ENCODE results near the gene KLC3.

KLC3 gene

GRCh38 chr19:45340232-45340898 is at the start of gene KLC3:
TSS of gene KLC3 (plus strand) at chr19:45340750. CDS start at chr19:45345542, 4,792 bp downstream.
- no peak within 1 kb of the TSS for H3K4me3 ChIP-seq (ENCODE audit: control insufficient read depth, low read depth, low read length)
- no peak for DNase-seq (ENCODE audit: low read depth)

GRCh38 chr19:45291834-45292233 is 48.7 kb upstream of the KLC3 start:
- no peak for TF ChIP-seq CTCF (conservative IDR thresholded peaks at IDR 0.05; ENCODE audit: control insufficient read depth, insufficient read depth, low read depth, low read length)
- DNase-seq (ENCODE audit: low read depth), result no peak
- no peak overlapping the region for H3K4me3 ChIP-seq (ENCODE audit: control insufficient read depth, low read depth, low read length)

More at GRCh38 chr19:45340232-45340898, at the start of gene KLC3:
- no peak for TF ChIP-seq CTCF (conservative IDR thresholded peaks at IDR 0.05; ENCODE audit: control insufficient read depth, insufficient read depth, low read depth, low read length)

- no peak for TF ChIP-seq CTCF (conservative IDR thresholded peaks at IDR 0.05; ENCODE audit: control insufficient read depth, insufficient read depth, low read depth, low read length)
- no peak overlapping the region for H3K4me3 ChIP-seq (ENCODE audit: control insufficient read depth, low read depth, low read length)
- no peak for DNase-seq (ENCODE audit: low read depth)
Observed at GRCh38 chr19:45293682-45294081, 46.9 kb upstream of the KLC3 start.

GRCh38 chr19:45294291-45295029 is 46.1 kb upstream of the KLC3 start:
- H3K4me3 ChIP-seq (ENCODE audit: control insufficient read depth, low read depth, low read length), result no peak overlapping the region
- TF ChIP-seq CTCF (conservative IDR thresholded peaks at IDR 0.05; ENCODE audit: control insufficient read depth, insufficient read depth, low read depth, low read length), result no peak
- DNase-seq (ENCODE audit: low read depth), result peak; percentile 12

- no peak for DNase-seq (ENCODE audit: low read depth)
- H3K4me3 ChIP-seq (ENCODE audit: control insufficient read depth, low read depth, low read length), result no peak overlapping the region
- no peak for TF ChIP-seq CTCF (conservative IDR thresholded peaks at IDR 0.05; ENCODE audit: control insufficient read depth, insufficient read depth, low read depth, low read length)
Observed at GRCh38 chr19:45295873-45296272, 44.7 kb upstream of the KLC3 start.

GRCh38 chr19:45296355-45296754 is 44.2 kb upstream of the KLC3 start:
- no peak for DNase-seq (ENCODE audit: low read depth)
- H3K4me3 ChIP-seq (ENCODE audit: control insufficient read depth, low read depth, low read length), result no peak overlapping the region

More at GRCh38 chr19:45296355-45296754, 44.2 kb upstream of the KLC3 start:
- no peak for TF ChIP-seq CTCF (conservative IDR thresholded peaks at IDR 0.05; ENCODE audit: control insufficient read depth, insufficient read depth, low read depth, low read length)
